Kidney epithelial cell (primary cell): ENCODE results near the gene TGFBR3. TPM values are rescaled to one million over a fixed set of nuclear protein-coding genes. Genes with fewer than 3 reads are reported as not detected.

Experiments
- DNase-seq: peaks from one replicate; pipeline ENCODE4 v3.0.0-alpha.2; 2010; ENCODE audit warnings: low read depth
- H3K27me3 ChIP-seq: 2 replicates; pipeline ENCODE4 v1.6.0; 2011; ENCODE audit warnings: low read length; ENCODE audit not compliant: control insufficient read depth, insufficient read depth
- H3K36me3 ChIP-seq: 2 replicates; pipeline ENCODE4 v1.5.1; 2011; ENCODE audit warnings: low read length; ENCODE audit not compliant: control insufficient read depth, insufficient read depth
- H3K4me3 ChIP-seq: 2 replicates; pipeline ENCODE4 v1.5.1; 2011; ENCODE audit warnings: low read depth, mild to moderate bottlenecking, control low read depth, low read length
- CTCF ChIP-seq: IDR thresholded peaks from 2 replicates; pipeline ENCODE4 v1.5.1; 2011; ENCODE audit warnings: mild to moderate bottlenecking, moderate library complexity, low read length, control low read depth, inconsistent platforms; ENCODE audit not compliant: insufficient read depth, poor library complexity, severe bottlenecking
- total RNA-seq: library from RNA; depleted of rRNA; stranded (reverse); fragments of >200 nt; gene quantifications from 2 replicates; pipeline ENCODE4 v1.2.3, GENCODE V29; 2015

The TGFBR3 gene
- total RNA-seq, 1 donor from 2014 or later, result 5.5 TPM

DNA sequence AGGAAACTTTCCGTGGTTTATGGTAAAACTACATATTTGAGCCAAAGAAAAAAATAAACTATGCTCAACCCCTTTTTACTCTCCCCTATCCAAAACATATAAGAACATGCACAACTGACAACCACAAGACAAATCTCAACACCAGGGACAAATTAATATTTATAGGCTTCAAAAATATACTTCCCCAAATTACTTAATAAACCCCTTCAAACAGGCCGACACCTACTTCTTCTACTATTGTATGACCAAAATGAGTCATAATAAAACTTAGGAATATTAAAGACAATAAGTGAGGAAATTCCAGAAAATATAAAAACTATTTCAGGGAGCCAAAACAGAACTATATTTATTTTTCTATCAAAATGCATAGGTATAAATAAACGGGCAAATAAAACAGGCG is 71.5 kb downstream of the TGFBR3 start:
- H3K36me3 ChIP-seq, result no peaks in the 10 kb centered on the region
- TF ChIP-seq CTCF, result no peak
- H3K4me3 ChIP-seq, result no peak overlapping the region
- DNase-seq, result no peak
- no peaks in the 10 kb centered on the region for H3K27me3 ChIP-seq

GRCh38 chr1:91813813-91814212 is 72.1 kb downstream of the TGFBR3 start:
- no peak for DNase-seq
- H3K36me3 ChIP-seq, result no peaks in the 10 kb centered on the region
- no peak for TF ChIP-seq CTCF
- no peak overlapping the region for H3K4me3 ChIP-seq
- no peaks in the 10 kb centered on the region for H3K27me3 ChIP-seq

DNA sequence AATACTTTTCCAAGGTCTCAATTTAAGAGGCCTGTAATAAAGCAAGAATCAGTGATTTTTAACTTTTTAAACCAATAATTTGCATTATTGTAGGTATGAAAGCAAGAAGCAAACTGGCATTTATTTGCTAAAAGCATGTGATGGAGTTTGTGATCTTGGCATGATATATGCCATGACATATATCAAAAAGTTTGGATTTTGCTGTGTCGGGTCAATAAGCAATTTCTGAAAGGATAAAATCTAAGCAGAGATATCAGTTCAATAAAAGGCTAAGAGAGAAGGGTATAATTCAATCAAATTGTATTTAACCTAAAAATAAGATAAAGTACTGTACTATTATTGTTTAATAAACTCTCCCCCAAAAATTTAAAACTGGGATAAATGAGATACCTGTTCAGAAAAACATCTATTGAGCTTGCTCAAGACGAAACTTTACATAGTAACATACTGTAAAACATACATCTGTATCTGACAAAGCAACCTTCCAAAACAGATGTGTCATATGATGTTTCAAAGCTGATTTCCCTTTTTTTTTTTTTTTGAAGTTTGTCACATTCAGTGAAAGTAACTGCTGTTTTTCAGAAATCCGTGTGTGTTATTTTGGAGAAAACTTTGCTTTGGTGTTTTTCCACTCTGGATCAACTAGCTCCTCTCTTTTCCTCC is 74.5 kb downstream of the TGFBR3 start:
- TF ChIP-seq CTCF, result no peak
- no peak for DNase-seq
- H3K27me3 ChIP-seq, result no peaks in the 10 kb centered on the region
- no peak overlapping the region for H3K4me3 ChIP-seq
- H3K36me3 ChIP-seq, result no peaks in the 10 kb centered on the region

DNA sequence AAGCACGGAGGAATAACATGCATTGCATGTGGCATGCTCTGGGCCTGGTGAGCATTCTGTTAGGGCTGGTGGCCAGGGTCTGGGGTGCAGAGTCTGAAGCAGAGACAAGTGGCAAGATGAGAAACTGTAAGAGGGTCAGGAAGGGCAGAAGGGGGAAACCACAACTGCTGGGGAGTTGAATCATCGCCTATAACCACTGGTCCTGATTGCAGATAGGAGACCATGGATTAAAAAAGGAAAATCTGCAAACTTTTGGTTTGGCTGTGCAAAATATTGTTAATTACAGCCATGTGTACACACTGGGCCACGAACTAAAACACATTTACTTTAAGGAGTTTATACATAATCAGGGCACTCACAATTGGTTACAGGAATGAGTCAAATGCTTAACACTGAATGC is 76.6 kb downstream of the TGFBR3 start:
- no peak for DNase-seq
- no peak for TF ChIP-seq CTCF
- Histone ChIP-seq H3K27me3 (no peaks in the 10 kb centered on the region), H3K36me3 (no peaks in the 10 kb centered on the region), H3K4me3 (no peak overlapping the region)

GRCh38 chr1:91807921-91808620 is 77.9 kb downstream of the TGFBR3 start:
- H3K4me3 ChIP-seq, result no peak overlapping the region
- no peaks in the 10 kb centered on the region for H3K36me3 ChIP-seq
- TF ChIP-seq CTCF, result no peak
- DNase-seq, result no peak
- no peaks in the 10 kb centered on the region for H3K27me3 ChIP-seq
